Measurements from ENCODE around the gene CHAD. TPM values are rescaled to one million over a fixed set of nuclear protein-coding genes. Genes with fewer than 3 reads are reported as not detected.

The CHAD gene
- polyA plus RNA-seq, 1 donor (not counting 4 experiments of a cell fraction or from before 2014, with no cell fraction given): not detected

- peaks cover 3% of the 10 kb centered on the region for H4K20me1 ChIP-seq (ENCODE audit: control insufficient read depth, extremely low read depth, insufficient read depth, low read length)
- peaks cover 2% of the 10 kb centered on the region for H3K9me1 ChIP-seq (ENCODE audit: control insufficient read depth, extremely low read depth, insufficient read depth, low read length)
- H3K79me2 ChIP-seq (ENCODE audit: control insufficient read depth, insufficient read depth, low read length): no peaks in the 10 kb centered on the region
- no peak overlapping the region for H3K4me3 ChIP-seq (ENCODE audit: control insufficient read depth in 2 of 3, extremely low read depth in 1 of 3, insufficient read depth in 2 of 3, low read depth in 1 of 3, low read length in 3 of 3)
- DNase-seq (ENCODE audit: low read depth, low spot score): no peak
- H3K27me3 ChIP-seq (ENCODE audit: control insufficient read depth, extremely low read depth, insufficient read depth, low read length): no peaks in the 10 kb centered on the region
- H3K9ac ChIP-seq (ENCODE audit: control insufficient read depth, extremely low read depth, insufficient read depth, low read length): no peak overlapping the region
- H3K36me3 ChIP-seq (ENCODE audit: control insufficient read depth in 2 of 2, extremely low read depth in 1 of 2, insufficient read depth in 2 of 2, low read length in 2 of 2): peaks cover 4 to 22% of the 10 kb centered on the region in 2 experiments
- no peak overlapping the region for H2AFZ ChIP-seq (ENCODE audit: control insufficient read depth, low read length)
- H3K27ac ChIP-seq (ENCODE audit: control insufficient read depth, insufficient read depth, low read length): no peak overlapping the region
- no peaks in the 10 kb centered on the region for H3K9me3 ChIP-seq (ENCODE audit: control insufficient read depth, low read depth, low read length)
- dilution Hi-C loops (cut with MboI; ENCODE audit: extremely low pct_ligation_motif_present, low sequenced_read_pairs): no loop called here
- peaks cover 10% of the 10 kb centered on the region for H3K4me1 ChIP-seq (ENCODE audit: control insufficient read depth, extremely low read depth, insufficient read depth, low read length)
- TF ChIP-seq EZH2 (IDR thresholded peaks at IDR 0.05; ENCODE audit: low read length): no peak
- H3K4me2 ChIP-seq (ENCODE audit: control insufficient read depth, extremely low read depth, insufficient read depth, low read depth, low read length): no peak overlapping the region
- no peak for FAIRE-seq
These were observed 8.9 kb downstream of the CHAD start for GRCh38 chr17:50459756-50460155.

GRCh38 chr17:50458701-50459676 lies 9.7 kb downstream of the CHAD start:
- Histone ChIP-seq H3K27me3 (ENCODE audit: control insufficient read depth, extremely low read depth, insufficient read depth, low read length) (no peaks in the 10 kb centered on the region), H2AFZ (ENCODE audit: control insufficient read depth, low read length) (no peak overlapping the region), H3K9ac (ENCODE audit: control insufficient read depth, extremely low read depth, insufficient read depth, low read length) (no peak overlapping the region), H3K4me1 (ENCODE audit: control insufficient read depth, extremely low read depth, insufficient read depth, low read length) (peaks cover 10% of the 10 kb centered on the region), H3K9me3 (ENCODE audit: control insufficient read depth, low read depth, low read length) (no peaks in the 10 kb centered on the region), H3K36me3 (ENCODE audit: control insufficient read depth in 2 of 2, extremely low read depth in 1 of 2, insufficient read depth in 2 of 2, low read length in 2 of 2) (peaks cover 9 to 22% of the 10 kb centered on the region in 2 experiments), H3K79me2 (ENCODE audit: control insufficient read depth, insufficient read depth, low read length) (no peaks in the 10 kb centered on the region), H3K9me1 (ENCODE audit: control insufficient read depth, extremely low read depth, insufficient read depth, low read length) (peaks cover 2% of the 10 kb centered on the region), H3K4me2 (ENCODE audit: control insufficient read depth, extremely low read depth, insufficient read depth, low read depth, low read length) (no peak overlapping the region), H3K4me3 (ENCODE audit: control insufficient read depth in 2 of 3, extremely low read depth in 1 of 3, insufficient read depth in 2 of 3, low read depth in 1 of 3, low read length in 3 of 3) (no peak overlapping the region), H3K27ac (ENCODE audit: control insufficient read depth, insufficient read depth, low read length) (no peak overlapping the region), H4K20me1 (ENCODE audit: control insufficient read depth, extremely low read depth, insufficient read depth, low read length) (peaks cover 3% of the 10 kb centered on the region)
- DNase-seq (ENCODE audit: low read depth, low spot score): no peak
- no peak for TF ChIP-seq CTCF (optimal IDR thresholded peaks at IDR 0.05 in 1 of 3, IDR thresholded peaks at IDR 0.05 in 1 of 3, conservative IDR thresholded peaks at IDR 0.05 in 1 of 3; ENCODE audit: extremely low read depth in 1 of 3, insufficient read depth in 2 of 3, low read length in 3 of 3)
- no peak for TF ChIP-seq EZH2 (IDR thresholded peaks at IDR 0.05; ENCODE audit: low read length)
- FAIRE-seq: no peak
- dilution Hi-C loops (cut with MboI; ENCODE audit: extremely low pct_ligation_motif_present, low sequenced_read_pairs): no loop called here

Measured in keratinocyte (primary cell).